Fibroblast of lung (primary cell): Measurements from ENCODE around the gene SEC24D. TPM values are rescaled to one million over a fixed set of nuclear protein-coding genes. Genes with fewer than 3 reads are reported as not detected.
A peak's percentile ranks its signal among the peaks of the same experiment; 100 is the strongest.
"Not testable (repeated sequence)": the region's sequence is repeated elsewhere in the genome, so short reads cannot be mapped to it uniquely, and the experiment has no call there.

Source experiments
- DNase-seq, 2 donors: peaks; one replicate each; pipeline versions ENCODE4 v3.0.0 to v3.0.0-alpha.2; 2010; ENCODE audit warnings: low read depth in 2 of 2
- H2AFZ ChIP-seq: 2 replicates; pipeline ENCODE4 v1.5.1; 2012; ENCODE audit warnings: low read length, control low read depth, inconsistent platforms
- H3K27ac ChIP-seq: 2 replicates; pipeline ENCODE4 v1.5.1; 2011; ENCODE audit warnings: low read length, control low read depth; ENCODE audit not compliant: insufficient read depth
- H3K27me3 ChIP-seq: 2 replicates; pipeline ENCODE4 v1.5.1; 2011; ENCODE audit warnings: mild to moderate bottlenecking, low read length; ENCODE audit not compliant: control insufficient read depth, insufficient read depth
- H3K36me3 ChIP-seq: 2 replicates; pipeline ENCODE4 v1.5.1; 2011; ENCODE audit warnings: low read length; ENCODE audit not compliant: control insufficient read depth, insufficient read depth
- H3K4me1 ChIP-seq: 2 replicates; pipeline ENCODE4 v1.5.1; 2011; ENCODE audit warnings: low read length; ENCODE audit not compliant: control insufficient read depth, insufficient read depth; ENCODE audit errors: extremely low read depth
- H3K4me2 ChIP-seq: 2 replicates; pipeline ENCODE4 v1.5.1; 2011; ENCODE audit warnings: low read length, control low read depth; ENCODE audit not compliant: insufficient read depth; ENCODE audit errors: extremely low read depth
- H3K4me3 ChIP-seq, 4 experiments: fragments of 200-600 bp in 1 of 4; sonication (generic) in 1 of 4; replicated peaks in 1 of 4; 2 replicates each; pipeline ENCODE4 v1.5.1; 2011 to 2016; ENCODE audit warnings: low read length in 4 of 4, low read depth in 3 of 4, mild to moderate bottlenecking in 3 of 4, control low read depth in 2 of 4, inconsistent platforms in 1 of 4, mixed read lengths in 1 of 4; ENCODE audit not compliant: insufficient read depth in 1 of 4; ENCODE audit errors: control extremely low read depth in 1 of 4
- H3K79me2 ChIP-seq: 2 replicates; pipeline ENCODE4 v1.5.1; 2012; ENCODE audit warnings: mild to moderate bottlenecking, low read length, inconsistent platforms; ENCODE audit not compliant: control insufficient read depth, insufficient read depth
- H3K9ac ChIP-seq: 2 replicates; pipeline ENCODE4 v1.5.1; 2011; ENCODE audit warnings: mild to moderate bottlenecking, low read length, control low read depth; ENCODE audit not compliant: insufficient read depth
- H3K9me3 ChIP-seq: 2 replicates; pipeline ENCODE4 v1.5.1; 2012; ENCODE audit warnings: low read depth, low read length; ENCODE audit not compliant: control insufficient read depth, insufficient read depth
- H4K20me1 ChIP-seq: 2 replicates; pipeline ENCODE4 v1.5.1; 2011; ENCODE audit warnings: low read length; ENCODE audit not compliant: control insufficient read depth, insufficient read depth; ENCODE audit errors: extremely low read depth
- CTCF ChIP-seq, 2 donors: IDR thresholded peaks in 1 of 2; conservative IDR thresholded peaks in 1 of 2; 1 replicate in 1 of 2; 2 replicates in 1 of 2; pipeline ENCODE4 v1.5.1; 2011 to 2012; ENCODE audit warnings: low read length in 2 of 2, control low read depth in 1 of 2, inconsistent platforms in 1 of 2, low read depth in 1 of 2, mild to moderate bottlenecking in 1 of 2
- EZH2 ChIP-seq: IDR thresholded peaks from 2 replicates; pipeline ENCODE4 v1.5.1; 2012; ENCODE audit warnings: low read length, control low read depth, mild to moderate bottlenecking; ENCODE audit errors: missing control alignments
- polyA plus RNA-seq, 2 donors: library from polyadenylated mRNA; depleted of rRNA in 1 of 2; stranded (reverse) in 1 of 2; unstranded in 1 of 2; fragments of >200 nt; gene quantifications; 2 replicates each; pipeline ENCODE4 v1.2.1, GENCODE V29; 2011 to 2012; ENCODE audit warnings: missing spikeins in 1 of 2
- total RNA-seq: library from RNA; depleted of rRNA; stranded (reverse); fragments of >200 nt; gene quantifications from 2 replicates; pipeline ENCODE4 v1.2.1, GENCODE V29; 2014

Gene SEC24D
- total and polyA plus RNA-seq, 2 donors (not counting 1 experiment from before 2014, with no cell fraction given): 64.6 to 105 TPM

GRCh38 chr4:118784776-118785175 lies 51.1 kb downstream of the SEC24D start:
- Histone ChIP-seq H3K27ac (no peak overlapping the region), H3K9me3 (no peaks in the 10 kb centered on the region), H2AFZ (no peak overlapping the region), H3K36me3 (peaks cover 11% of the 10 kb centered on the region), H3K4me2 (no peak overlapping the region), H3K9ac (no peak overlapping the region), H3K79me2 (peaks cover 13% of the 10 kb centered on the region), H3K27me3 (no peaks in the 10 kb centered on the region), H4K20me1 (no peaks in the 10 kb centered on the region), H3K4me1 (no peaks in the 10 kb centered on the region), H3K4me3 (no peak overlapping the region)
- DNase-seq: no peak
- TF ChIP-seq CTCF (conservative IDR thresholded peaks at IDR 0.05 in 1 of 2, IDR thresholded peaks at IDR 0.05 in 1 of 2; ENCODE audit: low read depth in 1 of 2, low read length in 2 of 2): no peak
- TF ChIP-seq EZH2: no peak

DNA sequence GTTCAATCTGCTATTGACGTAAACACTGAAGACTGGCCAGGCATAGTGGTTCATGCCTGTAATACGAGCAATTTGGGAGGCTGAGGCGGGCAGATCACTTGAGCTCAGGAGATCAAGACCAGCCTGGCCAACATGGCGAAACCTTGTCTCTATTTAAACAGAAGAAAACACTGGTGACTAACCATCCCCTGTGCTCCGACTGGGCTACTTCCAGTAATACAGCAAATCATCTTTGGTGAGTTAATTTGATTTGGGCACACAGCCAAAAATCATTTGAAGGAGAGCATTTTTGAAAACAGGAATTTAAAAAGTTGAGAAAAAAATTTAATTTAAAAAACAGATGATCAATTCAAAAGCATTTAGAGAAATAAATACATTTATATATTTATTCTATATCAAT lies 52.0 kb downstream of the SEC24D start:
- Histone ChIP-seq H3K4me1 (no peaks in the 10 kb centered on the region), H3K79me2 (peaks cover 9% of the 10 kb centered on the region), H3K9me3 (no peaks in the 10 kb centered on the region), H3K4me2 (no peak overlapping the region), H3K9ac (no peak overlapping the region), H4K20me1 (no peaks in the 10 kb centered on the region), H3K27me3 (no peaks in the 10 kb centered on the region), H3K36me3 (peaks cover 9% of the 10 kb centered on the region), H3K27ac (no peak overlapping the region), H3K4me3 (no peak overlapping the region), H2AFZ (no peak overlapping the region)
- TF ChIP-seq CTCF (conservative IDR thresholded peaks at IDR 0.05 in 1 of 2, IDR thresholded peaks at IDR 0.05 in 1 of 2; ENCODE audit: low read depth in 1 of 2, low read length in 2 of 2): no peak
- no peak for TF ChIP-seq EZH2
- DNase-seq: peak; percentile 51 to 73

GRCh38 chr4:118782886-118783285 lies 53.0 kb downstream of the SEC24D start:
- H4K20me1 ChIP-seq, H3K27me3 ChIP-seq, H2AFZ ChIP-seq, H3K79me2 ChIP-seq, H3K4me2 ChIP-seq, H3K27ac ChIP-seq, H3K9me3 ChIP-seq, DNase-seq, H3K36me3 ChIP-seq, H3K4me1 ChIP-seq, H3K4me3 ChIP-seq, H3K9ac ChIP-seq: not testable (repeated sequence)

DNA sequence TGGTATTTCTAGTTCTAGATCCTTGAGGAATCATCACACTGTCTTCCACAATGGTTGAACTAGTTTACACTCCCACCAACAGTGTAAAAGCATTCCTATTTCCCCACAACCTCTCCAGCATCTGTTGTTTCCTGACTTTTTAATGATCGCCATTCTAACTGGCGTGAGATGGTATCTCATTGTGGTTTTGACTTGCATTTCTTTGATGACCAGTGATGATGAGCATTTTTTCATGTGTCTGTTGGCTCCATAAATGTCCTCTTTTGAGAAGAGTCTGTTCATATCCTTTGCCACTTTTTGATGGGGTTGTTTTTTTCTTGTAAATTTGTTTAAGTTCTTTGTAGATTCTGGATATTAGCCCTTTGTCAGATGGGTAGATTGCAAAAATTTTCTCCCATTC lies 58.3 kb downstream of the SEC24D start:
- H4K20me1 ChIP-seq, H3K27me3 ChIP-seq, H3K9me3 ChIP-seq, DNase-seq, H3K9ac ChIP-seq, H2AFZ ChIP-seq, H3K4me2 ChIP-seq, H3K4me3 ChIP-seq, H3K36me3 ChIP-seq, H3K4me1 ChIP-seq, H3K27ac ChIP-seq: not testable (repeated sequence)
- H3K79me2 ChIP-seq: peaks cover 12% of the 10 kb centered on the region

DNA sequence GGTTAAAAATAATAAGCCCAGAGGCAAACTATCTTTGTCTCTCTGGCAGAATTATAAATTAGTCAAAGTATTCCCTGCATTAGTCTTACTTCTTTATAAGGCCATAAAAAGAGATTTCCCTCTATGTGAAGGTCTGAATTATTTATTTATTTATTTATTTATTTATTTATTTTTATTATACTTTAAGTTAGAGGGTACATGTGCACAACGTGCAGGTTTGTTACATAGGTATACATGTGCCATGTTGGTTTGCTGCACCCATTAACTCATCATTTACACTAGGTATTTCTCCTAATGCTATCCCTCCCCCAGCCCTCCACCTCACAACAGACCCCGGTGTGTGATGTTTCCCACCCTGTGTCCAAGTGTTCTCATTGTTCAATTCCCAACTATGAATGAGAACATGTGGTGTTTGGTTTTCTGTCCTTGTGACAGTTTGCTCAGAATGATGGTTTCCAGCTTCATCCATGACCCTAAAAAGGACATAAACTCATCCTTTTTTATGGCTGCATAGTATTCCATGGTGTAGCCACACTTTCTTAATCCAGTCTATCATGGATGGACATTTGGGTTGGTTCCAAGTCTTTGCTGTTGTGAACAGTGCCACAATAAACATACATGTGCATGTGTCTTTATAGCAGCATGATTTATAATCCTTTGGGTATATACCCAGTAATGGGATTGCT lies 58.8 kb downstream of the SEC24D start:
- not testable (repeated sequence) for H3K4me2 ChIP-seq

More for the DNA sequence above, 58.8 kb downstream of the SEC24D start:
- not testable (repeated sequence) for H3K27me3 ChIP-seq, DNase-seq, H2AFZ ChIP-seq, H3K9ac ChIP-seq, H3K4me1 ChIP-seq, H3K27ac ChIP-seq, H4K20me1 ChIP-seq, H3K9me3 ChIP-seq, H3K4me3 ChIP-seq, H3K36me3 ChIP-seq
- peaks cover 15% of the 10 kb centered on the region for H3K79me2 ChIP-seq
